Stomach smooth muscle (tissue), 2 donors: ENCODE measurements around the gene RNF41.

Experiments
- H3K27ac ChIP-seq: one replicate; pipeline ENCODE4 v1.7.0; 2013; ENCODE audit warnings: mild to moderate bottlenecking, low read length, inconsistent platforms
- H3K27me3 ChIP-seq, 2 donors: one replicate each; pipeline ENCODE4 v1.7.0; 2013; ENCODE audit warnings: low read length in 2 of 2; ENCODE audit not compliant: insufficient read depth in 2 of 2, control insufficient read depth in 1 of 2
- H3K36me3 ChIP-seq, 2 donors: one replicate each; pipeline ENCODE4 v1.7.0; 2013; ENCODE audit warnings: low read length in 2 of 2; ENCODE audit not compliant: control insufficient read depth in 2 of 2, insufficient read depth in 2 of 2
- H3K4me1 ChIP-seq: one replicate; pipeline ENCODE4 v1.7.0; 2013; ENCODE audit warnings: low read length; ENCODE audit not compliant: control insufficient read depth, insufficient read depth
- H3K4me3 ChIP-seq, 2 donors: one replicate each; pipeline ENCODE4 v1.7.0; 2013; ENCODE audit warnings: low read length in 2 of 2
- H3K9ac ChIP-seq, 2 donors: one replicate each; pipeline ENCODE4 v1.7.0; 2013; ENCODE audit warnings: low read length in 2 of 2, mild to moderate bottlenecking in 1 of 2
- H3K9me3 ChIP-seq, 2 donors: one replicate each; pipeline ENCODE4 v1.7.0; 2013; ENCODE audit warnings: low read length in 2 of 2; ENCODE audit not compliant: control insufficient read depth in 2 of 2
- donor health status: healthy.
- donor health status: Pancreatic carcinoma.

RNF41 gene

GRCh38 chr12:56243731-56244181 lies 22.0 kb upstream of the RNF41 start:
- Histone ChIP-seq H3K9ac (no peak overlapping the region), H3K36me3 (peaks cover 71 to 72% of the 10 kb centered on the region in 2 donors), H3K9me3 (no peaks in the 10 kb centered on the region), H3K4me3 (no peak overlapping the region), H3K4me1 (no peaks in the 10 kb centered on the region), H3K27me3 (no peaks in the 10 kb centered on the region), H3K27ac (no peak overlapping the region)

- no peak overlapping the region for H3K27ac ChIP-seq
- peaks cover 64 to 67% of the 10 kb centered on the region in 2 donors for H3K36me3 ChIP-seq
- no peaks in the 10 kb centered on the region for H3K9me3 ChIP-seq
- no peaks in the 10 kb centered on the region for H3K27me3 ChIP-seq
- no peak overlapping the region for H3K9ac ChIP-seq
- no peak overlapping the region for H3K4me3 ChIP-seq
- no peaks in the 10 kb centered on the region for H3K4me1 ChIP-seq
Measured at GRCh38 chr12:56242986-56243385, 21.3 kb upstream of the RNF41 start.

- no peaks in the 10 kb centered on the region for H3K27me3 ChIP-seq
- H3K4me3 ChIP-seq = no peak overlapping the region
- H3K4me1 ChIP-seq = no peaks in the 10 kb centered on the region
- no peak overlapping the region for H3K9ac ChIP-seq
- no peak overlapping the region for H3K27ac ChIP-seq
- H3K36me3 ChIP-seq = peaks cover 53 to 57% of the 10 kb centered on the region in 2 donors
- H3K9me3 ChIP-seq = no peaks in the 10 kb centered on the region
Measured at GRCh38 chr12:56241424-56242303, 19.9 kb upstream of the RNF41 start.

- Histone ChIP-seq H3K9me3 (no peaks in the 10 kb centered on the region), H3K9ac (no peak overlapping the region), H3K27ac (no peak overlapping the region), H3K4me3 (no peak overlapping the region), H3K36me3 (peaks cover 22 to 27% of the 10 kb centered on the region in 2 donors), H3K27me3 (no peaks in the 10 kb centered on the region), H3K4me1 (no peaks in the 10 kb centered on the region)
Measured at GRCh38 chr12:56237552-56237951, 15.8 kb upstream of the RNF41 start.

GRCh38 chr12:56236985-56237384 lies 15.3 kb upstream of the RNF41 start:
- Histone ChIP-seq H3K4me3 (no peak overlapping the region), H3K27ac (no peak overlapping the region), H3K4me1 (no peaks in the 10 kb centered on the region), H3K27me3 (no peaks in the 10 kb centered on the region), H3K9me3 (no peaks in the 10 kb centered on the region), H3K9ac (no peak overlapping the region), H3K36me3 (peaks cover 21 to 24% of the 10 kb centered on the region in 2 donors)

GRCh38 chr12:56236091-56236490 lies 14.4 kb upstream of the RNF41 start:
- H3K4me3 ChIP-seq = no peak overlapping the region
- H3K9ac ChIP-seq = no peak overlapping the region
- no peaks in the 10 kb centered on the region for H3K4me1 ChIP-seq
- no peaks in the 10 kb centered on the region for H3K27me3 ChIP-seq
- H3K36me3 ChIP-seq = peaks cover 12 to 15% of the 10 kb centered on the region in 2 donors
- H3K9me3 ChIP-seq = no peaks in the 10 kb centered on the region
- no peak overlapping the region for H3K27ac ChIP-seq

- Histone ChIP-seq H3K9me3 (no peaks in the 10 kb centered on the region), H3K27me3 (no peaks in the 10 kb centered on the region), H3K4me1 (no peaks in the 10 kb centered on the region), H3K9ac (no peak overlapping the region), H3K27ac (no peak overlapping the region), H3K36me3 (peaks cover 6 to 10% of the 10 kb centered on the region in 2 donors), H3K4me3 (no peak overlapping the region)
Measured at GRCh38 chr12:56234746-56235436, 13.2 kb upstream of the RNF41 start.

GRCh38 chr12:56231184-56231582 lies 9.5 kb upstream of the RNF41 start:
- Histone ChIP-seq H3K9me3 (no peaks in the 10 kb centered on the region), H3K27me3 (no peaks in the 10 kb centered on the region), H3K4me3 (no peak overlapping the region), H3K9ac (no peak overlapping the region), H3K36me3 (peaks cover 0 to 4% of the 10 kb centered on the region in 2 donors), H3K27ac (no peak overlapping the region), H3K4me1 (no peaks in the 10 kb centered on the region)

GRCh38 chr12:56230432-56231183 lies 8.9 kb upstream of the RNF41 start:
- H3K4me3 ChIP-seq = no peak overlapping the region
- no peaks in the 10 kb centered on the region for H3K4me1 ChIP-seq
- no peaks in the 10 kb centered on the region for H3K9me3 ChIP-seq
- no peak overlapping the region for H3K9ac ChIP-seq
- peaks cover 0 to 7% of the 10 kb centered on the region in 2 donors for H3K36me3 ChIP-seq
- H3K27me3 ChIP-seq = no peaks in the 10 kb centered on the region
- no peak overlapping the region for H3K27ac ChIP-seq

GRCh38 chr12:56229916-56230431 lies 8.3 kb upstream of the RNF41 start, which contains the start of gene SLC39A5:
TSS of gene SLC39A5 (plus strand) at chr12:56230051. CDS start at chr12:56231275, 1,224 bp downstream.
- Histone ChIP-seq H3K4me1 (peaks cover 3% of the 10 kb centered on the region), H3K27ac (no peak within 1 kb of the TSS), H3K36me3 (peaks cover 0 to 10% of the 10 kb centered on the region in 2 donors), H3K9ac (no peak within 1 kb of the TSS), H3K27me3 (no peaks in the 10 kb centered on the region), H3K9me3 (no peaks in the 10 kb centered on the region), H3K4me3 (no peak within 1 kb of the TSS)
